WTC11 (cell line): ENCODE measurements around the gene CDA.

Experiments
- ATF1 ChIP-seq: sonication (generic); formaldehyde crosslinking; IDR thresholded peaks from 2 replicates; pipeline ENCODE4 v1.8.1; 2023; ENCODE audit warnings: mild to moderate bottlenecking, moderate library complexity, missing genetic modification reagents
- ELF4 ChIP-seq: sonication (generic); formaldehyde crosslinking; IDR thresholded peaks from 2 replicates; pipeline ENCODE4 v1.8.1; 2022; ENCODE audit warnings: low read depth, mild to moderate bottlenecking, moderate library complexity, missing genetic modification reagents
- TF ChIP-seq, protein P1 (sequence below): sonication (generic); formaldehyde crosslinking; conservative IDR thresholded peaks from 2 replicates; pipeline ENCODE4 v1.8.1; 2022; ENCODE audit warnings: mild to moderate bottlenecking, missing genetic modification reagents
- TF ChIP-seq, protein P2 (sequence below): fragments of 200-600 bp; IDR thresholded peaks from 2 replicates; pipeline ENCODE4 v1.8.0; 2022; ENCODE audit warnings: antibody characterized with exemption

DNA sequence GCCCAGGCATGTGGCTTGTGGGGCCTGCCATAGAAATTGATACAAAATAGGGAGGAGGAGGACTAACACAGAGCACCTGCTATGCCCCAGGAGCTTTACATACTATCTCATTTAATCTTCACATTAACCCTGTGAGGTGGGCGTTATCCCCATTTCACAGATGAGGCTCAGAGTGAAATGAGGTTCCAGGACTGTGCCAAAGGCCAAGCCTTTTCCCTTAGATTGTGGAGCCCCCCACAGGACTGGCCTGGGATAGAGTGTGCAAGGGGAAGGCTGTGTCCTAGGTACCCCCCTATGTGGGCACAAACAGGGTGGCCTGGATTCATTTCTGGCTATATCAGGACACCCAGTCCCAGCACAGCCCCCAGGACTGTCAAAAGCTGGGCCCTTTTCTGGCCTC, 74.5 kb downstream of the CDA start:
- TF ChIP-seq ATF1 = no peak
- TF ChIP-seq, protein P1, sequence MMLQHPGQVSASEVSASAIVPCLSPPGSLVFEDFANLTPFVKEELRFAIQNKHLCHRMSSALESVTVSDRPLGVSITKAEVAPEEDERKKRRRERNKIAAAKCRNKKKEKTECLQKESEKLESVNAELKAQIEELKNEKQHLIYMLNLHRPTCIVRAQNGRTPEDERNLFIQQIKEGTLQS (CRISPR knock-in tag) = no peak
- TF ChIP-seq, protein P2, sequence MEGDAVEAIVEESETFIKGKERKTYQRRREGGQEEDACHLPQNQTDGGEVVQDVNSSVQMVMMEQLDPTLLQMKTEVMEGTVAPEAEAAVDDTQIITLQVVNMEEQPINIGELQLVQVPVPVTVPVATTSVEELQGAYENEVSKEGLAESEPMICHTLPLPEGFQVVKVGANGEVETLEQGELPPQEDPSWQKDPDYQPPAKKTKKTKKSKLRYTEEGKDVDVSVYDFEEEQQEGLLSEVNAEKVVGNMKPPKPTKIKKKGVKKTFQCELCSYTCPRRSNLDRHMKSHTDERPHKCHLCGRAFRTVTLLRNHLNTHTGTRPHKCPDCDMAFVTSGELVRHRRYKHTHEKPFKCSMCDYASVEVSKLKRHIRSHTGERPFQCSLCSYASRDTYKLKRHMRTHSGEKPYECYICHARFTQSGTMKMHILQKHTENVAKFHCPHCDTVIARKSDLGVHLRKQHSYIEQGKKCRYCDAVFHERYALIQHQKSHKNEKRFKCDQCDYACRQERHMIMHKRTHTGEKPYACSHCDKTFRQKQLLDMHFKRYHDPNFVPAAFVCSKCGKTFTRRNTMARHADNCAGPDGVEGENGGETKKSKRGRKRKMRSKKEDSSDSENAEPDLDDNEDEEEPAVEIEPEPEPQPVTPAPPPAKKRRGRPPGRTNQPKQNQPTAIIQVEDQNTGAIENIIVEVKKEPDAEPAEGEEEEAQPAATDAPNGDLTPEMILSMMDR = no peak
- no peak for TF ChIP-seq ELF4
